IPS DF 6.9 (cell line): ENCODE data around the gene IFI6.

ENCODE experiments used
- DNase-seq: peaks from one replicate; pipeline ENCODE4 v3.0.0-alpha.2; 2013; ENCODE audit warnings: low read depth, low spot score
- H3K27ac ChIP-seq: one replicate; pipeline ENCODE4 v1.5.1; 2013; ENCODE audit warnings: low read length, control low read depth
- H3K27me3 ChIP-seq: 2 replicates; pipeline ENCODE4 v1.6.1; 2013; ENCODE audit warnings: mild to moderate bottlenecking, low read length; ENCODE audit not compliant: control insufficient read depth, insufficient read depth
- H3K36me3 ChIP-seq: 2 replicates; pipeline ENCODE4 v1.6.1; 2013; ENCODE audit warnings: low read length; ENCODE audit not compliant: control insufficient read depth, insufficient read depth
- H3K4me1 ChIP-seq: 2 replicates; pipeline ENCODE4 v1.6.1; 2013; ENCODE audit warnings: low read length; ENCODE audit not compliant: control insufficient read depth, insufficient read depth
- H3K4me3 ChIP-seq: 2 replicates; pipeline ENCODE4 v1.5.1; 2013; ENCODE audit warnings: mild to moderate bottlenecking, low read length
- H3K9me3 ChIP-seq: 2 replicates; pipeline ENCODE4 v1.6.1; 2013; ENCODE audit warnings: low read length, inconsistent platforms; ENCODE audit not compliant: control insufficient read depth, insufficient read depth
- WGBS: extraction: QIAGEN DNeasy Blood & Tissue Kit; methylation state at CpG from one replicate; pipeline ENCODE4 v1.1.7; 2013; ENCODE audit warnings: mixed read lengths, missing lambda C conversion rate; ENCODE audit not compliant: insufficient read length, insufficient coverage; 5-methylcytosine and 5-hydroxymethylcytosine counted together

IFI6 gene

DNA sequence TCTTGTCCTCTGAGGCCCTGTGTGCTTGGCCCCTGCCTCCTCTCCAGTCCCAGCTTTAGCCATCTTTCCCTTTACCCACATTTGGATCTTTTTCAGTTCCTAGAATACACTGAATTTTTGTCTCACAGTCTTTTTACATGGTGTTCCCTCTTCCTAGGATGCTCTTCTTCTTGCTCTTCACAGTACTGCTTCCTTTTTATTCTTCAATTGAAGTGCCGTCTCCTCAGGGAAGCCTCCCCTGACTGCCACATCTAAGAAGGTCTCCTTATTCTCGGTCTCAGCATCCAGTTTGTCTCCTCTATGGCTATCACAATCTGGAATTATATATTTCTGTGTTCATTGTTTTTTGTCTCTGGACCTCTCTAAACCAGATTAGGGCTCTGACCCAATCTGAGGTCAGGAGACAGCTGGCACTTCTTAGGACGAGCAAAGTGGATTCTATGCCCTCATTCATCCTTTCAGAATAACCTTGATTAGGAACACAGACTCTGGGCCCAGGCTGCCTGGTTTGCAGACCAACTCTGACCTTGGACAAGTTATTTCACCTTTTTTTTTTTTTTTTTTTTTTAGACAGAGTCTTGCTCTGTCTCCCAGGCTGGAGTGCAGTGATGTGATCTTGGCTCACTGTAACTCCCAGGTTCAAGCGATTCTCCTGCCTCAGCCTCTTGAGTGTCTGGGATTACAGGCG lies 33.8 kb downstream of the IFI6 start:
- Histone ChIP-seq H3K27ac (no peak overlapping the region), H3K4me1 (0 out of 2 replicates have a peak, but pooled peaks cover 2% of the 10 kb centered on the region), H3K9me3 (no peaks in the 10 kb centered on the region), H3K27me3 (peaks cover 15% of the 10 kb centered on the region), H3K36me3 (no peaks in the 10 kb centered on the region), H3K4me3 (no peak overlapping the region)
- WGBS = no CpG with 5 or more reads among the region's 5 CpGs
- DNase-seq = no peak

- H3K27me3 ChIP-seq = peaks cover 15% of the 10 kb centered on the region
- no peak overlapping the region for H3K4me3 ChIP-seq
- H3K27ac ChIP-seq = no peak overlapping the region
- H3K36me3 ChIP-seq = no peaks in the 10 kb centered on the region
- no peaks in the 10 kb centered on the region for H3K9me3 ChIP-seq
- no peak for DNase-seq
- no CpG with 5 or more reads among the region's 11 CpGs for WGBS
- 0 out of 2 replicates have a peak, but pooled peaks cover 4% of the 10 kb centered on the region for H3K4me1 ChIP-seq
Measured at GRCh38 chr1:27635396-27636142, 36.4 kb downstream of the IFI6 start.

- WGBS = no CpG with 5 or more reads among the region's 28 CpGs
- Histone ChIP-seq H3K4me1 (0 out of 2 replicates have a peak, but pooled peaks cover 4% of the 10 kb centered on the region), H3K27me3 (peaks cover 15% of the 10 kb centered on the region), H3K36me3 (no peaks in the 10 kb centered on the region), H3K27ac (no peak within 1 kb of the TSS), H3K9me3 (no peaks in the 10 kb centered on the region), H3K4me3 (peak within 1 kb of the TSS; percentile 57; the same call in 1 of the 2 replicates)
- no peak for DNase-seq
Measured at GRCh38 chr1:27634985-27635367, 37.0 kb downstream of the IFI6 start, which contains the start of gene FGR. Gene FGR (minus strand): TSS chr1:27635185. CDS start chr1:27623916, 11,269 bp downstream.

GRCh38 chr1:27634177-27634984 lies 37.6 kb downstream of the IFI6 start:
- Histone ChIP-seq H3K36me3 (no peaks in the 10 kb centered on the region), H3K4me1 (0 out of 2 replicates have a peak, but pooled peaks cover 4% of the 10 kb centered on the region), H3K27me3 (peaks cover 15% of the 10 kb centered on the region), H3K27ac (no peak overlapping the region), H3K9me3 (no peaks in the 10 kb centered on the region), H3K4me3 (peak overlapping the region; percentile 57; the same call in 1 of the 2 replicates)
- no CpG with 5 or more reads among the region's 63 CpGs for WGBS
- DNase-seq = no peak

GRCh38 chr1:27633640-27634176 lies 38.3 kb downstream of the IFI6 start:
- no CpG with 5 or more reads among the region's 17 CpGs for WGBS
- Histone ChIP-seq H3K9me3 (no peaks in the 10 kb centered on the region), H3K36me3 (no peaks in the 10 kb centered on the region), H3K4me3 (peak overlapping the region; percentile 57; the same call in 1 of the 2 replicates), H3K4me1 (peaks cover 5% of the 10 kb centered on the region; the same call in 1 of the 2 replicates), H3K27me3 (peaks cover 15% of the 10 kb centered on the region), H3K27ac (no peak overlapping the region)
- no peak for DNase-seq

GRCh38 chr1:27633298-27633610 lies 38.7 kb downstream of the IFI6 start:
- H3K27me3 ChIP-seq = peaks cover 15% of the 10 kb centered on the region
- DNase-seq = no peak
- WGBS = no CpG with 5 or more reads among the region's 5 CpGs
- no peaks in the 10 kb centered on the region for H3K9me3 ChIP-seq
- H3K27ac ChIP-seq = no peak overlapping the region
- H3K4me3 ChIP-seq = no peak overlapping the region
- H3K36me3 ChIP-seq = no peaks in the 10 kb centered on the region
- H3K4me1 ChIP-seq = peaks cover 5% of the 10 kb centered on the region; the same call in 1 of the 2 replicates

DNA sequence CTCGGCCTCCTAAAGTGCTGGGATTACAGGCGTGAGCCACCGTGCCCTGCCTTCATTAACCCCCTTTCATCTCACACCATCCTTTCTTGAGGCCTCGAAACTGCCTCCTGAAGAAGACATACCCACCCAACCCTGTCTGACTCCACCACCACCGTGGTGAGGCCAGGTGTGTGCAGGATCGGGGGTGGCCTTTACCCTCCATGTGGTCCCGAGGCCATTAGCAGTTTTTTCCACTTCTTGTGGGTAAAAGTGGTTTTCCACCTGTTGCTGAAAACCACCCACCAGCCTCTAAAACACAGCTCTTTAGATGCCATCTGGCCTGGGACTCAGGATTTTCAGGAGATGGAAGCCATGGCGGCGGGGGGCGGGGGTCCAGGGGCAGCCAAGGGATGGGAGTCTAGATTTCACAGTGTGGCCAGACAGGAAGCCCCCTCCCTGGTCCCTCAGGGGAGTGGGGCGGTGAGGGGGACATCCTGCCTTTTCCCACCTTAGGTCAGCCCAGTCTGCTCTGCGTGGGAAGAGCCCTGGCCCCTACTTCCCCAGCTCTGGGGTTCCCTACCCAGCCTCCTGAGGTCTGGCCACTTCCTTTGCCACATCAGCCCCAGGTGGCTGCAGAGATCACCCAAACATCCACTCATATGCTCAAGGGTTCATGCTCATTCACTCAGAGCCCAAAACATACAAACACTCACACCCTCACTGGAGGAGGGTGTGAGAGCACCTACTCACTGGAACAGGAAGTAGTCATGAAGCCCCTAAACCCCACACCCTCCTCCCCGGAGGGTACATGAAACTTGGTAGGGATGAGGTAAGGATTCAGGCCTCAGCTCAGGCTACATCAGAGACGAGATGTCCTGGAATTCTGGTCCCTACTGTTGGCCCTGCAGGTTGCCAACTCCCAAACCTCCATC lies 39.4 kb downstream of the IFI6 start:
- Histone ChIP-seq H3K27ac (no peak overlapping the region), H3K4me3 (no peak overlapping the region), H3K4me1 (peaks cover 5% of the 10 kb centered on the region; the same call in 1 of the 2 replicates), H3K9me3 (no peaks in the 10 kb centered on the region), H3K27me3 (peaks cover 15% of the 10 kb centered on the region), H3K36me3 (no peaks in the 10 kb centered on the region)
- no peak for DNase-seq
- no CpG with 5 or more reads among the region's 14 CpGs for WGBS

DNA sequence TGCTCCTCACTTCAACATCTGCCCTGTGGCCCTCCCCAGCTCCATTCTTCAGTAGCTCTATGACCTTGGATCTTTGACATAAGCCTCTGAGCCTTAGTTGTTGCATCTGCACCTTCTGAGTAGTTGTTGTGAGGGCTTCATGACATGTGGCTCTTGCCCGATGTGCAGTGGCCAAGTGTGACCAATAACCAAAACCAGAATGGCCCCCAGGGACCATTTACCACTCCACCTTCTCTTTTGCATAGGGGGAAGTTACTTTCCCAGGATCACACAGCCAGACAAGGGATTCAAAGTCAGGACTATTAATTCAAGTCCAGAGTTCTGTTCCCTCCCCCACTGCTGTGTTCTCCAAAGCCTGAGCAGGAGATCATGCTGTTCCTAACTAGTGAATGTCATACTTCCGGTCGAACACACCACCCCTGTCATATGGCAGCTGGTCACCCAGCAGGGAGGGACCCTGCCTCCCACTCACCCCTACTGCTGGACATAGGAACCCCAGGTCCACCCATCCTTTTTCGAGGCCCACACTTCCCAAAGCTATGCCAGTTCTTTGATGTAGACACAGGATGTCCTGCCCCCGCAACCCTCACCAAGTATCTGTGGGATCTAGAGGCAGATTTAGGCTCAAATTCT lies 41.0 kb downstream of the IFI6 start:
- no peak overlapping the region for H3K27ac ChIP-seq
- no peak overlapping the region for H3K4me3 ChIP-seq
- H3K4me1 ChIP-seq = peaks cover 5% of the 10 kb centered on the region; the same call in 1 of the 2 replicates
- no peaks in the 10 kb centered on the region for H3K9me3 ChIP-seq
- DNase-seq = no peak
- no peaks in the 10 kb centered on the region for H3K36me3 ChIP-seq
- WGBS = no CpG with 5 or more reads among the region's 5 CpGs
- peaks cover 15% of the 10 kb centered on the region for H3K27me3 ChIP-seq

GRCh38 chr1:27628712-27629111 lies 43.3 kb downstream of the IFI6 start:
- DNase-seq = no peak
- WGBS = no CpG with 5 or more reads among the region's 3 CpGs
- Histone ChIP-seq H3K9me3 (no peaks in the 10 kb centered on the region), H3K27me3 (peaks cover 4% of the 10 kb centered on the region; the same call in 1 of the 2 replicates), H3K4me3 (no peak overlapping the region), H3K27ac (no peak overlapping the region), H3K4me1 (peaks cover 3% of the 10 kb centered on the region; the same call in 1 of the 2 replicates), H3K36me3 (no peaks in the 10 kb centered on the region)
